GM12878 (cell line): Measurements from ENCODE around the gene ZSWIM3. TPM values are rescaled to one million over a fixed set of nuclear protein-coding genes. Genes with fewer than 3 reads are reported as not detected.

Experiments used
- ATAC-seq: fragments of 200-7000 bp; cut with Tn5 transposase; 3 replicates; pipeline ENCODE4 v1.9.1; 2020; ENCODE audit warnings: mild to moderate bottlenecking, moderate library complexity
- BruUV-seq: library from RNA; stranded (reverse); fragments of 400-500 nt; replicated peaks from 2 replicates; lab custom pipeline; 2021; lab: Mats Ljungman, UMichigan
- CTCF ChIA-PET: fragments of 300-600 bp; sonication (Branson Sonifier 250); formaldehyde crosslinking; extraction: SDS; loops from one replicate; lab custom pipeline; 2021; ENCODE audit warnings: inconsistent platforms; lab: Yijun Ruan, JAX
- POLR2A ChIA-PET: fragments of 350-600 bp; formaldehyde crosslinking; extraction: SDS; loops from one replicate; lab custom pipeline; 2021; ENCODE audit warnings: inconsistent platforms; lab: Charles Lee
- RAD21 ChIA-PET: fragments of 300-600 bp; sonication (Branson Sonifier 250); formaldehyde crosslinking; loops from one replicate; lab custom pipeline; 2023; ENCODE audit warnings: antibody characterized with exemption; ENCODE audit not compliant: unreplicated experiment; lab: Charles Lee
- SMC1A ChIA-PET: fragments of 300-600 bp; sonication (Branson Sonifier 250); formaldehyde crosslinking; loops from one replicate; lab custom pipeline; 2023; ENCODE audit not compliant: unreplicated experiment, uncharacterized antibody; lab: Charles Lee
- DNase-seq: peaks from one replicate; pipeline ENCODE4 v3.0.0-alpha.2; 2011; ENCODE audit warnings: low read depth, low spot score
- FAIRE-seq: peaks from 3 replicates; lab custom pipeline; 2011; peaks lifted over from hg19 to GRCh38; lab: Jason Lieb, UNC
- H2AFZ ChIP-seq: 2 replicates; pipeline ENCODE4 v1.6.0; 2011; ENCODE audit warnings: low read depth, low read length, control low read depth; ENCODE audit not compliant: control insufficient read depth
- H3K27ac ChIP-seq: 2 replicates; pipeline ENCODE4 v1.5.1; 2011; ENCODE audit warnings: control low read depth; ENCODE audit not compliant: control insufficient read depth, insufficient read depth
- H3K27me3 ChIP-seq, 2 experiments: replicated peaks in 1 of 2; 2 replicates each; pipeline versions ENCODE4 v1.6.0 to v1.6.1; 2011; ENCODE audit warnings: low read length in 1 of 2; ENCODE audit not compliant: control insufficient read depth in 2 of 2, insufficient read depth in 2 of 2
- H3K36me3 ChIP-seq, 2 experiments: 2 replicates each; pipeline ENCODE4 v1.5.1; 2011; ENCODE audit warnings: low read length in 1 of 2; ENCODE audit not compliant: control insufficient read depth in 2 of 2, insufficient read depth in 2 of 2
- H3K4me1 ChIP-seq: 2 replicates; pipeline ENCODE4 v1.6.1; 2011; ENCODE audit warnings: mild to moderate bottlenecking, low read length, moderate library complexity, mixed read lengths; ENCODE audit not compliant: control insufficient read depth, insufficient read depth
- H3K4me2 ChIP-seq: 2 replicates; pipeline ENCODE4 v1.6.0; 2011; ENCODE audit warnings: control low read depth; ENCODE audit not compliant: control insufficient read depth, insufficient read depth
- H3K4me3 ChIP-seq: fragments of 200-600 bp; sonication (generic); 2 replicates; pipeline ENCODE4 v1.5.1; 2016
- H3K79me2 ChIP-seq: 2 replicates; pipeline ENCODE4 v1.6.0; 2011; ENCODE audit warnings: low read length; ENCODE audit not compliant: control insufficient read depth, insufficient read depth
- H3K9ac ChIP-seq: 2 replicates; pipeline ENCODE4 v1.8.0; 2011; ENCODE audit warnings: low read length, control low read depth, mixed read lengths; ENCODE audit not compliant: control insufficient read depth, insufficient read depth
- H3K9me3 ChIP-seq: replicated peaks from 3 replicates; pipeline ENCODE4 v1.5.1; 2011; ENCODE audit warnings: mild to moderate bottlenecking, low read length; ENCODE audit not compliant: control insufficient read depth, insufficient read depth
- H4K20me1 ChIP-seq: 2 replicates; pipeline ENCODE4 v1.6.0; 2011; ENCODE audit not compliant: control insufficient read depth, insufficient read depth
- ESRRA ChIP-seq: IDR thresholded peaks from 2 replicates; pipeline ENCODE4 v1.6.1; 2012; ENCODE audit warnings: mild to moderate bottlenecking, low read length, improper control_type of control experiment
- EZH2 ChIP-seq: IDR thresholded peaks from 2 replicates; pipeline ENCODE4 v1.6.1; 2012; ENCODE audit warnings: low read depth, mild to moderate bottlenecking, control low read depth, inconsistent platforms, low read length, borderline replicate concordance; ENCODE audit not compliant: control insufficient read depth
- FOS ChIP-seq: IDR thresholded peaks from 3 replicates; pipeline ENCODE4 v1.6.1; 2011; ENCODE audit warnings: borderline replicate concordance; ENCODE audit not compliant: insufficient read length; ENCODE audit errors: extremely low read depth
- POLR2AphosphoS2 ChIP-seq: IDR thresholded peaks from 2 replicates; pipeline ENCODE4 v1.6.1; 2011; ENCODE audit warnings: low read depth, mild to moderate bottlenecking, low read length, improper control_type of control experiment, moderate library complexity
- RCOR1 ChIP-seq: conservative IDR thresholded peaks from 2 replicates; pipeline ENCODE4 v1.6.1; 2012; ENCODE audit warnings: low read depth, low read length, improper control_type of control experiment
- SIX5 ChIP-seq: IDR thresholded peaks from 2 replicates; pipeline ENCODE4 v1.6.1; 2011; ENCODE audit warnings: mild to moderate bottlenecking, low read depth, low read length, moderate library complexity; ENCODE audit not compliant: severe bottlenecking
- SP1 ChIP-seq: IDR thresholded peaks from one replicate; pipeline ENCODE4 v1.6.1; 2011; ENCODE audit warnings: low read depth, low read length
- TCF7 ChIP-seq: IDR thresholded peaks from 2 replicates; pipeline ENCODE4 v1.6.1; 2014; ENCODE audit warnings: antibody characterized with exemption, borderline replicate concordance
- YY1 ChIP-seq: IDR thresholded peaks from 2 replicates; pipeline ENCODE4 v1.6.1; 2011; ENCODE audit warnings: low read depth, mild to moderate bottlenecking, low read length
- ZNF24 ChIP-seq: fragments of 450-650 bp; IDR thresholded peaks from 2 replicates; pipeline ENCODE4 v1.6.1; 2017; ENCODE audit warnings: antibody characterized with exemption, mild to moderate bottlenecking
- ZZZ3 ChIP-seq: IDR thresholded peaks from 2 replicates; pipeline ENCODE4 v1.6.1; 2011; ENCODE audit warnings: low read depth; ENCODE audit not compliant: control insufficient read depth, insufficient read length
- WGBS: methylation state at CpG from one replicate; pipeline ENCODE4 v1.1.6; 2016; ENCODE audit warnings: low lambda C conversion rate; ENCODE audit not compliant: insufficient replicate concordance, insufficient coverage; ENCODE audit errors: missing lambda C conversion rate; 5-methylcytosine and 5-hydroxymethylcytosine counted together
- in situ Hi-C: fragments of 300-500 bp; cut with MboI; formaldehyde crosslinking; loops from 9 replicates; pipeline ENCODE4 v1.14.3; 2018; ENCODE audit warnings: mixed read lengths
- intact Hi-C: fragments of 100-400 bp; cut with micrococcal nuclease; formaldehyde crosslinking; loops from one replicate; pipeline ENCODE4 v1.14.2; 2022; ENCODE audit not compliant: unreplicated experiment
- polyA plus RNA-seq, 11 experiments: library from polyadenylated mRNA; depleted of rRNA in 4 of 11; unstranded in 6 of 11; stranded (reverse) in 5 of 11; fragments of >200 nt; fragmentation: Nextera tagmentation in 4 of 11; fragmentation: Illumina TruSeq in 1 of 11; extraction: Ambion mirVana in 4 of 11; extraction: Trizol in 1 of 11; gene quantifications; 1 replicate in 1 of 11; 2 replicates in 10 of 11; pipeline versions ENCODE4 v1.2.1 to v1.2.3, GENCODE V29; 2011 to 2016; ENCODE audit warnings: inconsistent platforms in 2 of 11, missing spikeins in 2 of 11, low read depth in 1 of 11
- total RNA-seq, 4 experiments: library from RNA; depleted of rRNA in 3 of 4; stranded (reverse); fragments of >200 nt in 3 of 4; fragmentation: Illumina TruSeq in 1 of 4; extraction: Trizol in 1 of 4; gene quantifications; 2 replicates each; pipeline versions ENCODE4 v1.2.1 to v1.2.3, GENCODE V29; 2013 to 2021
- TF ChIP-seq, protein P1 (sequence below): fragments of 450-650 bp; IDR thresholded peaks from 2 replicates; pipeline ENCODE4 v1.6.1; 2017; ENCODE audit warnings: mild to moderate bottlenecking, low read depth, inconsistent platforms; ENCODE audit not compliant: poor library complexity, severe bottlenecking

The ZSWIM3 gene
- total and polyA plus RNA-seq, 10 of the 15 experiments (the other 5 are each of a cell fraction or from before 2014, with no cell fraction given) = 1.6 to 5.1 (median 4.2) TPM

DNA sequence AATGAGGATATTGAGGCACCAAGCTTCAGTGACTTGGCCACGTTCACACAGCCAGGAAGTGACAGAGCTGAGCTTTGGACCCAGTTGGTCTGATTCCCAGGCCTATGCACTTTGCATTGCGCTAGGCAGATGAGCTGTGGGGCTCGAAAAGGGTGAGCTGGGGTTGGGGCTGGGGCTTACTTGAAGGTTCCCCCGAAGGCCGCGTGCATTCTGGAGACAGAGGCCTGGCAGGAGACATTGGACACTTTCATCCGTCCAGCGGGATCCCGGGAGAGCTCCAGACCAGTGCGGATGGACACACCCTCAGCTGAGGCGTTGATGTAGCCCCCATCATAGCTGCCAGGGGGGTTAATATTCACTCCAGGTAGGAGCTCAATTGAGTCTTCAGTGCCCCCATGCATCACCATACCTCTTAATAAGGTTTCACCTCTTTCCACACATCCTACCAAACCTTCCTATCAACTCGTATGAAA, 52.0 kb downstream of the ZSWIM3 start:
- H3K9ac ChIP-seq = no peak overlapping the region
- H3K36me3 ChIP-seq = no peaks in the 10 kb centered on the region
- H3K4me2 ChIP-seq = no peak overlapping the region
- no peak for TF ChIP-seq ESRRA
- no peak for TF ChIP-seq EZH2
- no peak for TF ChIP-seq TCF7
- TF ChIP-seq ZZZ3 = no peak
- TF ChIP-seq ZNF24 = no peak
- TF ChIP-seq, protein P1, sequence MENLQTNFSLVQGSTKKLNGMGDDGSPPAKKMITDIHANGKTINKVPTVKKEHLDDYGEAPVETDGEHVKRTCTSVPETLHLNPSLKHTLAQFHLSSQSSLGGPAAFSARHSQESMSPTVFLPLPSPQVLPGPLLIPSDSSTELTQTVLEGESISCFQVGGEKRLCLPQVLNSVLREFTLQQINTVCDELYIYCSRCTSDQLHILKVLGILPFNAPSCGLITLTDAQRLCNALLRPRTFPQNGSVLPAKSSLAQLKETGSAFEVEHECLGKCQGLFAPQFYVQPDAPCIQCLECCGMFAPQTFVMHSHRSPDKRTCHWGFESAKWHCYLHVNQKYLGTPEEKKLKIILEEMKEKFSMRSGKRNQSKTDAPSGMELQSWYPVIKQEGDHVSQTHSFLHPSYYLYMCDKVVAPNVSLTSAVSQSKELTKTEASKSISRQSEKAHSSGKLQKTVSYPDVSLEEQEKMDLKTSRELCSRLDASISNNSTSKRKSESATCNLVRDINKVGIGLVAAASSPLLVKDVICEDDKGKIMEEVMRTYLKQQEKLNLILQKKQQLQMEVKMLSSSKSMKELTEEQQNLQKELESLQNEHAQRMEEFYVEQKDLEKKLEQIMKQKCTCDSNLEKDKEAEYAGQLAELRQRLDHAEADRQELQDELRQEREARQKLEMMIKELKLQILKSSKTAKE = no peak
- no peak for TF ChIP-seq YY1
- TF ChIP-seq FOS = no peak
- no peak for TF ChIP-seq POLR2AphosphoS2
- TF ChIP-seq SIX5 = no peak
- no peak for TF ChIP-seq SP1
- no peak for TF ChIP-seq RCOR1
- no peak overlapping the region for H3K27ac ChIP-seq
- no peak overlapping the region for H2AFZ ChIP-seq
- DNase-seq = no peak
- no TSS peak for BruUV-seq
- no peaks in the 10 kb centered on the region for H3K27me3 ChIP-seq
- no peak for FAIRE-seq
- ChIA-PET POLR2A (interaction anchor here (0.6 to 3.9 kb wide), 7 partner anchors 10 to 104 kb away, joined by 3 to 32 read pairs (median 3); partner anchors contain the start of genes CTSA, NEURL2 and PCIF1), SMC1A (interaction anchor here (0.8 to 3.5 kb wide), 5 partner anchors 17 to 62 kb away, joined by 3 to 12 read pairs (median 3); partner anchors contain the start of genes CTSA and NEURL2), RAD21 (no interaction called here), CTCF (interaction anchor here (0.9 to 3.1 kb wide), 4 partner anchors 24 to 111 kb away, joined by 3 to 19 read pairs (median 4); no protein-coding TSS in a partner anchor)
- in situ Hi-C loops = no loop called here
- ATAC-seq = no peak
- no peaks in the 10 kb centered on the region for H3K9me3 ChIP-seq
- no peaks in the 10 kb centered on the region for H3K79me2 ChIP-seq
- WGBS = 88% methylated on average over 12 of the region's 12 CpGs
- H3K4me3 ChIP-seq = no peak overlapping the region
- peaks cover 15% of the 10 kb centered on the region for H3K4me1 ChIP-seq
- intact Hi-C loops = no loop called here
- no peaks in the 10 kb centered on the region for H4K20me1 ChIP-seq
